ENCODE measurements around the gene MOSMO.

GRCh38 chr16:21985524-21985923 is 22.4 kb upstream of the MOSMO start:
- TF ChIP-seq CTCF (IDR thresholded peaks at IDR 0.05) (no peak), POLR2A (IDR thresholded peaks at IDR 0.05) (no peak)
